Tibial artery (tissue), 4 donors: Measurements from ENCODE around the gene GCN1.

Source experiments
- DNase-seq, 2 donors: peaks; one replicate each; pipeline ENCODE4 v3.0.0-alpha.2; 2019
- H3K27ac ChIP-seq, 2 donors: fragments of 200-600 bp; sonication (generic) in 1 of 2; 1 replicate in 1 of 2; 2 replicates in 1 of 2; pipeline ENCODE4 v1.5.1; 2018 to 2019; ENCODE audit warnings: mild to moderate bottlenecking in 1 of 2
- H3K27me3 ChIP-seq, 2 donors: fragments of 200-600 bp; sonication (generic) in 1 of 2; one replicate each; pipeline versions ENCODE4 v1.5.1 to v1.6.0; 2016 to 2019
- H3K36me3 ChIP-seq, 3 donors: fragments of 200-600 bp; sonication (generic) in 2 of 3; one replicate each; pipeline ENCODE4 v1.5.1; 2016 to 2019; ENCODE audit warnings: mild to moderate bottlenecking in 2 of 3
- H3K4me1 ChIP-seq, 4 donors: fragments of 200-600 bp; sonication (generic) in 2 of 4; 1 replicate in 3 of 4; 2 replicates in 1 of 4; pipeline ENCODE4 v1.5.1; 2016 to 2019
- H3K4me3 ChIP-seq, 2 donors: fragments of 200-600 bp; sonication (generic) in 1 of 2; 1 replicate in 1 of 2; 2 replicates in 1 of 2; pipeline ENCODE4 v1.5.1; 2018 to 2019; ENCODE audit warnings: mild to moderate bottlenecking in 2 of 2
- H3K9me3 ChIP-seq, 3 donors: fragments of 200-600 bp; sonication (generic) in 1 of 3; one replicate each; pipeline ENCODE4 v1.5.1; 2016 to 2019
- intact Hi-C: fragments of 100-400 bp; cut with DNase I; formaldehyde crosslinking; loops from one replicate; pipeline ENCODE4 v1.15.0; 2023; ENCODE audit warnings: low total_unique reads
- TF ChIP-seq, protein P1 (sequence below), 2 experiments: fragments of 200-600 bp in 1 of 2; fragments of 450-650 bp in 1 of 2; IDR thresholded peaks; one replicate each; pipeline ENCODE4 v1.5.1; 2017 to 2019; ENCODE audit warnings: antibody characterized with exemption in 2 of 2, mild to moderate bottlenecking in 1 of 2, moderate library complexity in 1 of 2

GCN1 gene

DNA sequence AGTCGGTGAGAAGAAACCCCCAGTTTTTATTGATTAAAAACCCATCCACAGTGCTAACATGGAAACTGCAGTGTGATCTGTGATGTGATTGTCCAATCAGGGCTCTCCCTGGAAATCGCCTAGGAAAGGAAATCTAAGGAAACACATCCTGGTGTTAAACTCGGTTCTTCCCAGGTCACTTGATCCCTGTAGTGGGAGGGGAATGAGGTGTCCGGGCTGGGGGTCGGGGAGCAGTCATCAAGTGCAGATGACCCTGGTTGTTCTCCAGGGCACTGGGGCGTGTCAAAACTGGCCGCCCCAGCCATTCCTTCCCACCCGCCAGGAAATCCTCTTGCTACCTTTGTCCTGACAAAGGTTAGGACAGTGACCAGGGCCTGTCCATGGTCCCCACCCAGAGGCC lies 98.8 kb downstream of the GCN1 start:
- Histone ChIP-seq H3K4me1 (peaks cover 0 to 9% (median 7%) of the 10 kb centered on the region in 4 donors), H3K36me3 (peaks cover 36 to 87% (median 60%) of the 10 kb centered on the region in 3 donors), H3K9me3 (no peaks in the 10 kb centered on the region), H3K4me3 (no peak overlapping the region), H3K27ac (no peak overlapping the region), H3K27me3 (no peaks in the 10 kb centered on the region)
- intact Hi-C loops = no loop called here
- TF ChIP-seq, protein P1, sequence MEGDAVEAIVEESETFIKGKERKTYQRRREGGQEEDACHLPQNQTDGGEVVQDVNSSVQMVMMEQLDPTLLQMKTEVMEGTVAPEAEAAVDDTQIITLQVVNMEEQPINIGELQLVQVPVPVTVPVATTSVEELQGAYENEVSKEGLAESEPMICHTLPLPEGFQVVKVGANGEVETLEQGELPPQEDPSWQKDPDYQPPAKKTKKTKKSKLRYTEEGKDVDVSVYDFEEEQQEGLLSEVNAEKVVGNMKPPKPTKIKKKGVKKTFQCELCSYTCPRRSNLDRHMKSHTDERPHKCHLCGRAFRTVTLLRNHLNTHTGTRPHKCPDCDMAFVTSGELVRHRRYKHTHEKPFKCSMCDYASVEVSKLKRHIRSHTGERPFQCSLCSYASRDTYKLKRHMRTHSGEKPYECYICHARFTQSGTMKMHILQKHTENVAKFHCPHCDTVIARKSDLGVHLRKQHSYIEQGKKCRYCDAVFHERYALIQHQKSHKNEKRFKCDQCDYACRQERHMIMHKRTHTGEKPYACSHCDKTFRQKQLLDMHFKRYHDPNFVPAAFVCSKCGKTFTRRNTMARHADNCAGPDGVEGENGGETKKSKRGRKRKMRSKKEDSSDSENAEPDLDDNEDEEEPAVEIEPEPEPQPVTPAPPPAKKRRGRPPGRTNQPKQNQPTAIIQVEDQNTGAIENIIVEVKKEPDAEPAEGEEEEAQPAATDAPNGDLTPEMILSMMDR (IDR thresholded peaks at IDR 0.05) = no peak
- no peak for DNase-seq

DNA sequence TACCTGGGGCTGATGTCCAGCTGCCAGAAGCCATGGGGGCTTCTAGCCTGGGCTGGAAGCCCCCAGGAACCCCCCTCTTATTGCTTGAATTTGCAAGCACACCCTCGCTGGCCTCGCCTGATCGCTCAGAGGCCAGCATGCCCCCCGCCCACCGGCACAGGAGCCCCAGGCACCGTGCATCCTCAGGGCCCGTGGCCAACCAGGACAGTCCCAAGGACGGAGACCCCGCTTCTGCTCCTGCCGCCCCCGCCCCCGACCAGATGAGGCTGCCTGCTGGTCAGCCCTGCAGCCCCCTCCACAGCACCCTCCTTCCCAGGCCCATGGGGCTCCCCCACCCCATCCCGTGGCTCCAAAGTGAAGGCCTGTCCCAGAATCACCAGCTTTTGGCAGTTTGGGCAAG lies 99.2 kb downstream of the GCN1 start:
- intact Hi-C loops = no loop called here
- H3K4me3 ChIP-seq = no peak overlapping the region
- no peak overlapping the region for H3K27ac ChIP-seq
- no peaks in the 10 kb centered on the region for H3K27me3 ChIP-seq
- no peaks in the 10 kb centered on the region for H3K9me3 ChIP-seq
- peaks cover 36 to 85% (median 60%) of the 10 kb centered on the region in 3 donors for H3K36me3 ChIP-seq
- TF ChIP-seq, protein P1 (IDR thresholded peaks at IDR 0.05) = no peak
- H3K4me1 ChIP-seq = peaks cover 0 to 5% (median 3%) of the 10 kb centered on the region in 4 donors
- DNase-seq = no peak

DNA sequence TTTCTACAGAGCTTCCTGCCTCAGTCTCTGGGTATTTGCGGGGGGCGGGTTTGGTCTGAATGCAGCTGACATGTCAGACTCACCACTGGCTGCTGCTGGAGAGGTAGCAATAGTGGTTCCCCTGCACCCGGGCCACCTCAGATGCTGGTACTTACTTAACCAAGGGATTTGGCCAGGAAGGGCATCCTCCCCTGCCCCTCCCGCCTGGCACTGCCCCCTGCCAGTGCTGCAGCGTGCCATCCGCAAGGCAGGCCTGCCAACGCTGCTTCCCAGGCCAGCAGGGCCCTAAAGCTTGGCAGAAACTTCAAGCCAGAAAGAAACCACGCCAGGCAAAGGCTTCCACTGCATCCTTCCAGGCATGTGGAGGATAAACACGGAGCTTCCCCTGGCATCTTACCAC lies 100.0 kb downstream of the GCN1 start:
- no peak for DNase-seq
- no peak overlapping the region for H3K27ac ChIP-seq
- no peaks in the 10 kb centered on the region for H3K4me1 ChIP-seq
- no peaks in the 10 kb centered on the region for H3K9me3 ChIP-seq
- TF ChIP-seq, protein P1 (IDR thresholded peaks at IDR 0.05) = no peak
- H3K27me3 ChIP-seq = no peaks in the 10 kb centered on the region
- intact Hi-C loops = no loop called here
- peaks cover 36 to 77% (median 54%) of the 10 kb centered on the region in 3 donors for H3K36me3 ChIP-seq
- no peak overlapping the region for H3K4me3 ChIP-seq

DNA sequence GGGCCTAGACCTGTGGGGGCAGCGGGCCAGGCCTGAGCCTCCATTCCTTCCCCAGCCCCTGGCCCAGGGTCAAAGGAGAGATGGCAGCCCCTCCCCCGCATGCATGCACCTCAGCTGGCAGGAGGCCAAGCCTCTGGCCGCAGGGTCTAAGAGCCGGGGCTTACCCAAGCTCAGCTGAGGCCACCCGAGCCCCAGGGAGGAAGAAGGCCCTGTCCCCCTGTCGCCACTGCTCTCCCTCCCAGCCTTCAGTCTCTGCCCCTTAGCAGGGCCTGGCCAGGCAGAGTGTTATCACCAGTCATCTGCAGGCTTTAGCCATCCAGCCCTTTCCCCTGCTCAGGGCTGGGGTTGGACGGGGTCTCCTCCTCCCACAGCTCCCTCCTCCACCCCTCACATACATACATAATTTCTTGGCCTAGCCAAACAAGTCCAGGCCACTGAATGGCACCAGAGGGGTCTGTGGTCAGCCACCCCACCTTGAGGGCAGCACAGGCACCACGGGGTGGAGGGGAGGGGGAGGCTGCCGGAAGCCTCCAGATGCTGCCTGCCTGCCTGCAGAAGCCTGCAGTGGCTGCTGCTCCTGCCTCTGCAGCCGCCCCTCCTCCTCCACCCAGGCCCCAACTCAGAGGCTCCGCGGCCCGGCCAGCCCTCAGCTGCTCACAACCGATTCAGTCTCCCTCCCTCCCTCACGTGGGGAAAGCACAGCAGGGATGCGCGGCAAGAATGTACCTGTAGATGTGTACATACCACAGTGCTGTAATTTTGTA lies 100.7 kb downstream of the GCN1 start:
- H3K4me1 ChIP-seq = no peaks in the 10 kb centered on the region
- no peak overlapping the region for H3K27ac ChIP-seq
- no peaks in the 10 kb centered on the region for H3K9me3 ChIP-seq
- TF ChIP-seq, protein P1 (IDR thresholded peaks at IDR 0.05) = no peak
- no peak for DNase-seq
- no peaks in the 10 kb centered on the region for H3K27me3 ChIP-seq
- H3K4me3 ChIP-seq = no peak overlapping the region
- intact Hi-C loops = no loop called here
- peaks cover 35 to 70% (median 46%) of the 10 kb centered on the region in 3 donors for H3K36me3 ChIP-seq

DNA sequence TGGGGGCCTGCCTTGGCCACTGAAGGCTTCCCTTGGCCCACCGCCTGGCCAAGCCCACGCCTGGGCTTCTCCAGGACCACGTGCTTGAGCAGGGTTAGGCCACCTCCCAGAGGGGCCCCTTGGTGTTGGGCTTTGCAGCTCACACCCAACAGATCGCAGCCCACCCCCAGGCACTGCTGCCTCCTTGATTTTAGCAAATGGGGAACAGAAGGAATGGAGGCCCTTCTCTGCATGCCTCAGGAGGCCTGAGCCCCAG lies 101.3 kb downstream of the GCN1 start:
- Histone ChIP-seq H3K4me3 (no peak overlapping the region), H3K27ac (no peak overlapping the region), H3K4me1 (no peaks in the 10 kb centered on the region), H3K36me3 (peaks cover 30 to 65% (median 41%) of the 10 kb centered on the region in 3 donors), H3K9me3 (no peaks in the 10 kb centered on the region), H3K27me3 (no peaks in the 10 kb centered on the region)
- no peak for DNase-seq
- intact Hi-C loops = no loop called here
- TF ChIP-seq, protein P1 (IDR thresholded peaks at IDR 0.05) = no peak
